Stomach smooth muscle (tissue), 2 donors: ENCODE data around the gene IL1RAPL2.

Source experiments
- H3K27ac ChIP-seq: one replicate; pipeline ENCODE4 v1.7.0; 2013; ENCODE audit warnings: mild to moderate bottlenecking, low read length, inconsistent platforms
- H3K27me3 ChIP-seq, 2 donors: one replicate each; pipeline ENCODE4 v1.7.0; 2013; ENCODE audit warnings: low read length in 2 of 2; ENCODE audit not compliant: insufficient read depth in 2 of 2, control insufficient read depth in 1 of 2
- H3K36me3 ChIP-seq, 2 donors: one replicate each; pipeline ENCODE4 v1.7.0; 2013; ENCODE audit warnings: low read length in 2 of 2; ENCODE audit not compliant: control insufficient read depth in 2 of 2, insufficient read depth in 2 of 2
- H3K4me1 ChIP-seq: one replicate; pipeline ENCODE4 v1.7.0; 2013; ENCODE audit warnings: low read length; ENCODE audit not compliant: control insufficient read depth, insufficient read depth
- H3K4me3 ChIP-seq, 2 donors: one replicate each; pipeline ENCODE4 v1.7.0; 2013; ENCODE audit warnings: low read length in 2 of 2
- H3K9ac ChIP-seq, 2 donors: one replicate each; pipeline ENCODE4 v1.7.0; 2013; ENCODE audit warnings: low read length in 2 of 2, mild to moderate bottlenecking in 1 of 2
- H3K9me3 ChIP-seq, 2 donors: one replicate each; pipeline ENCODE4 v1.7.0; 2013; ENCODE audit warnings: low read length in 2 of 2; ENCODE audit not compliant: control insufficient read depth in 2 of 2
- donor health status: healthy.
- donor health status: Pancreatic carcinoma.

The IL1RAPL2 gene

DNA sequence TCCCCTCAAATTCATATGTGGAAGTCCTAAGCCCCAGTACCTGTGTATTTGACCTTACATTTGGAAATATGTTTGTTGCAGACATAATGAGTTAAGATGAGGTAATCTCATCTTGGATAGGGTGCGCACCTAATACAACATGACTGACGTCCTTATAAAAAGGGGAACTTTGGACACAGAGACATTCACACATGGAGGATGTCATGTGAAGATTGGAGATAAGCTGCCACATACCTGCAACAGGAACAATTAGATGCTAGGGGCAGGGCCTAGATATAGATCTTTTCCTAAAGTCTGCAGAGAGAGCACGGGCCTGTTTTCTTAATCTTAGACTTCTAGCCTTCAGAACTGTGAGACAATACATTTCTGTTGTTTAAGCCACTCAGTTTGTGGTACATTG lies 162.5 kb downstream of the IL1RAPL2 start:
- no peaks in the 10 kb centered on the region for H3K9me3 ChIP-seq
- no peak overlapping the region for H3K4me3 ChIP-seq
- no peaks in the 10 kb centered on the region for H3K36me3 ChIP-seq
- H3K4me1 ChIP-seq, result no peaks in the 10 kb centered on the region
- no peak overlapping the region for H3K9ac ChIP-seq
- H3K27ac ChIP-seq, result no peak overlapping the region
- H3K27me3 ChIP-seq, result no peaks in the 10 kb centered on the region

DNA sequence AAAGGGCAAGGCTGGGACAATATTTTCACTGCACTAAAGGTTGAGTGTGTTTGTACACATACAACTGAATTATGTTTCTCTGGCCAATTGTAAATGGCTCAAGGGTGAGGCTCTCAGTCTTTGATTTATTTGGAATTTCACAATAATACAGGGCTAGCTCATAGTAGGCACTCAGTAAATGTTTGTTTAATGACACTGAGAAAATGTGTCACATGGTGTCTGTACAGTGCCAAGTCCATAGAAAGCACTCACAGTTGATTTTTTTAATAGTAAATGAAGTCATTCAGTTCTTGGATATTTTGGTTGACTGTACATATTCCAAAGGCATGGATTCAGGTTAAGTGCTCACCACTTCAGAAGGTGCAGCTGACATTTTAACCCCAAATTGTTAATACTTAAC lies 176.4 kb downstream of the IL1RAPL2 start:
- Histone ChIP-seq H3K9me3 (no peaks in the 10 kb centered on the region), H3K9ac (no peak overlapping the region), H3K4me1 (no peaks in the 10 kb centered on the region), H3K36me3 (no peaks in the 10 kb centered on the region), H3K27ac (no peak overlapping the region), H3K4me3 (no peak overlapping the region), H3K27me3 (no peaks in the 10 kb centered on the region)

DNA sequence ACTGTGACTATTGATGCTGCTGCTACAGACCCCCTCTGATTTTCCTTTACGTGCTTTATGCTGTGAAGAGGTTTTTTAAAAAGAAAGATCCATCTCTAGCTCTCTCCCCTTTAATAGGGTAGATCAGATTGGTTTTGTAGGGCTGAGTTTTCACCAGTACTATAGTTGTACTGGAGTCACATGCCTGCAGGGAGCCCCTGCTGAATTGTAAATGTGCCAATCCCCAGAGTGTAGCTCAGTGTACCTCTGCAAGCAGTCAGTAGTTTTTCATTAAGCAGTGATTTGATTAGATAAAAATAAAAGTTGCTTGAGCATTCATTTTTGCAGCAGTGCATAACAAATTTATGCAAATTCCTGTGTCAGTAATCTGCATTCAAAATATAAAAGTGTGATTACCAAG lies 179.2 kb downstream of the IL1RAPL2 start:
- H3K4me1 ChIP-seq, result no peaks in the 10 kb centered on the region
- H3K36me3 ChIP-seq, result no peaks in the 10 kb centered on the region
- H3K4me3 ChIP-seq, result no peak overlapping the region
- no peaks in the 10 kb centered on the region for H3K9me3 ChIP-seq
- H3K9ac ChIP-seq, result no peak overlapping the region
- H3K27ac ChIP-seq, result no peak overlapping the region
- H3K27me3 ChIP-seq, result no peaks in the 10 kb centered on the region

DNA sequence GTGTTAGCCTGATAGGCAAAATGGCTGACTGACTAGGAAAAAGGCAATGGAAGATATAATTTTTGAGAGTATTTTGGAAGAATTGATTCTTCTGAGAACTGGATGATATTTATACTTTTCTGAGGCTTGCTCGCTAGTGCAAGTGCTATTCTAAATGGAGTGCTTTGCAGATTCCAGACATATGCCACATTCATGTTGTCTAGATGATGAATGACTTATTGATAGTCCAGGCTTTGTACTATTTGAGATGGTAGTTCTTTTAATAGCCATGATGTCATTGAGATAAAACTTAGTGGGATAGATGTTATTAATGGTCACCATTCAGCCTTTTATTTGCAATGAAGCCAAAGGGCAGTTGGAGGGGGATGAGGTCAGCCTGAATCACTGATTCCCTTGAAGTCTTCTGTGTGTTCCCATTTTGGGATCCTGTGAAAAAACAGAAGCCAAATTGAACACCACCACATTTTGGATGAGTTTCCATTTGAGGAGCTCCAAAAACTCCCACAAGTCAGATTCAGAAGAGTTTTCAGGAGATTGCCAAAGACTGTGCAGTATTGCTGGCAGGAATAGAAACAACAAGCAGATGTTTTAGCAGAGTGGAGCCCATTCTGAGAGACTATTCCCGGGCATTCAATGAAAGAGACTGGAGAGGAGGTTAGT lies 184.1 kb downstream of the IL1RAPL2 start:
- Histone ChIP-seq H3K9ac (no peak overlapping the region), H3K27me3 (peaks cover 0 to 2% of the 10 kb centered on the region in 2 donors), H3K9me3 (no peaks in the 10 kb centered on the region), H3K36me3 (no peaks in the 10 kb centered on the region), H3K27ac (no peak overlapping the region), H3K4me3 (no peak overlapping the region), H3K4me1 (no peaks in the 10 kb centered on the region)

DNA sequence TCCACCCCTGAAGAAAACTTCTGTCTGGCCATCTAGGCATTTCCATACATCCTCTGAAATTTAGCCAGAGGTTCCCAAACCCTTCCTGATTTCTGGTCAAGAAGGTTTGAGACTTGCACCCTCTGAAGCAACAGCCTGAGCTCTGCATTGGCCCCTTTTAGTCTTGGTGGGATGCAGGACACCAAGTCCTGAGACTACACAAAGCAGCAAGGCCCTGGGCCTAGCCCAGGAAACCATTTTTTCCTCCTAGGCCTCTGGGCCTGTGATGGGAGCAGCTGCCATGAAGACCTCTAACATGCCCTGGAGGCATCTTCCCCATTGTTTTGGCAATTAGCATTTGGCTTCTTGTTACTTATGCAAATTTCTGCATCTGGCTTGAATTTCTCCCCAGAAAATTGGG lies 196.6 kb downstream of the IL1RAPL2 start:
- H3K4me3 ChIP-seq, result no peak overlapping the region
- H3K9me3 ChIP-seq, result peaks cover 0 to 3% of the 10 kb centered on the region in 2 donors

DNA sequence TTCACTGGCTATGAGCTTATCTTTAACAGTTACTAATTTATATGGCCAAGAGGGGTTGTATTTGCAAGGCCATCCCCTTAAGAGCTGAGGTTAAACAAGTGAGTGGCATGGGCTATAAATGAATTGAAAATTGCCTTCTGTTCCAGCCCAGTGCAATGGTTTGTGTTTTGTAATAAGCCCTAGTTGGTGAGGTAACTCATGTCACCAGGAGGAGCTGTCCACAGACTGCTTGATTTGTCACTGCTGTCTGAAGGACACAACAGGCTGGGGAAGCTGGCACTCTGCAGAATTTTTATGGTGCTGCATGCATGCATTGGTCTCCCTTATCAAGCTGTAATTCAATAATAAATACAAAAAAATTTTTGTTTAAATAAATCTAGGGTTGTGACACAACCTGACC lies 223.8 kb downstream of the IL1RAPL2 start:
- Histone ChIP-seq H3K27me3 (peaks cover 0 to 2% of the 10 kb centered on the region in 2 donors), H3K27ac (no peak overlapping the region), H3K9ac (no peak overlapping the region), H3K4me1 (no peaks in the 10 kb centered on the region), H3K9me3 (no peaks in the 10 kb centered on the region), H3K36me3 (no peaks in the 10 kb centered on the region), H3K4me3 (no peak overlapping the region)

More for the DNA sequence above, 196.6 kb downstream of the IL1RAPL2 start:
- Histone ChIP-seq H3K9ac (no peak overlapping the region), H3K36me3 (no peaks in the 10 kb centered on the region), H3K4me1 (no peaks in the 10 kb centered on the region), H3K27ac (no peak overlapping the region), H3K27me3 (no peaks in the 10 kb centered on the region)

DNA sequence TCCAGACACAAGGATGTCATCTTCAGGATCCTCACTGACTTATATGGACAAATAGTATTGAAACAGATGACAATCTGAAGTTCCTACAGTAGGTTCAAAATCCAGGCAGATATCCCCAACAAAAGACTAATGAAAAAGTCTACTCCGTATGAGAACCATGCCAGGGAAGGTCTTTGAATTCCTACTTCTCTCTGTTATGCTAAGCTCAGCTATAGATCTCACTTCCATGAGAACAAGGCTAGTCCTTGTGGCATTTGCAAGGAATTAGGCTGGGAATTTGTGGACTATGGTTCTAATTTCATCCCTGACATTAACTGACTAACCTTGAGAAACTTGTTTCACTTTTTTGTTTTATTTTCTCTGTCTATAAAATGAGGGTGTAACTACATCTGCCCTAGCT lies 229.8 kb downstream of the IL1RAPL2 start:
- no peak overlapping the region for H3K4me3 ChIP-seq
- H3K27ac ChIP-seq, result no peak overlapping the region
- peaks cover 0 to 2% of the 10 kb centered on the region in 2 donors for H3K27me3 ChIP-seq
- no peaks in the 10 kb centered on the region for H3K36me3 ChIP-seq
- H3K4me1 ChIP-seq, result no peaks in the 10 kb centered on the region
- no peak overlapping the region for H3K9ac ChIP-seq
- H3K9me3 ChIP-seq, result no peaks in the 10 kb centered on the region

DNA sequence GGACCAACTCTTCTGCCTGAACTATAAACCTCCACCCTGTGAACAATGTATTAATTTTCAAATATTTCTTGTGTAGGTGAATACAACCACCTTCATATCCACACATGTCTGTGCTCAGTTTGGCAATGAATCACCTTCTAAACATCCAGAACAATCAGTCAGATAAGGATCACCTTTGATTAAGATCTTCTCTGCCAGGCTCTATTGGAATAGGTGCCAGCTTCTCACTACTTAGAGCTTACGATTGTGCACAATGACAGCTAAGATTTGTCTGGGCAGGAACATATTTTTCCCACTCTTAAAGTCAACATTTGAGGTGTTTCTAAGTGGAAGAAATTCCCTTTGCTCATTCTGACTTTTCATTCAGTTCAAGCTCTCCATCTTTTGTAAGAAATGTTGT lies 237.2 kb downstream of the IL1RAPL2 start:
- H3K27me3 ChIP-seq, result peaks cover 0 to 7% of the 10 kb centered on the region in 2 donors
- H3K27ac ChIP-seq, result no peak overlapping the region
- H3K36me3 ChIP-seq, result no peaks in the 10 kb centered on the region
- H3K4me3 ChIP-seq, result no peak overlapping the region
- no peak overlapping the region for H3K9ac ChIP-seq
- H3K4me1 ChIP-seq, result no peaks in the 10 kb centered on the region
- H3K9me3 ChIP-seq, result no peaks in the 10 kb centered on the region

DNA sequence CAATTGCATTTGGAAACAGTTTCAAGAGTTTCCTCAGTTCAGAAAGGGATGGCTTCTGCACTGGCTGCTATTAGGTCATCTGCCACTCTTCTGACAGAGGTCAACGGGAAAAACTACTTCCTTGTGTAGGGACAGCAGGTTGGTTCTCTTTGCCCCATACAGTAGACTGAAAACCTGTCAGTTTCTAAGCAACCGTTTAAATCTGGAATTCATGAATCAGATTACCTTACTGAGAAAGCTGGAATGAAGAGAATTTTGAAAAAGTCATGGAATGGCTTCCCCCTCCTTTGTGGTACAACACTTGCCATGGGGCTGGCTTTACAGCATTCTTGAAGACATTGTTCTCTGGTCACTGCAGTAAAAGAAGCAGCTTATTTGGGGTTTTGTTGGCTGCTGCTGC lies 240.3 kb downstream of the IL1RAPL2 start:
- Histone ChIP-seq H3K9me3 (peaks cover 0 to 4% of the 10 kb centered on the region in 2 donors), H3K27ac (no peak overlapping the region), H3K9ac (no peak overlapping the region), H3K36me3 (no peaks in the 10 kb centered on the region), H3K4me3 (no peak overlapping the region), H3K4me1 (no peaks in the 10 kb centered on the region), H3K27me3 (peaks cover 0 to 9% of the 10 kb centered on the region in 2 donors)

DNA sequence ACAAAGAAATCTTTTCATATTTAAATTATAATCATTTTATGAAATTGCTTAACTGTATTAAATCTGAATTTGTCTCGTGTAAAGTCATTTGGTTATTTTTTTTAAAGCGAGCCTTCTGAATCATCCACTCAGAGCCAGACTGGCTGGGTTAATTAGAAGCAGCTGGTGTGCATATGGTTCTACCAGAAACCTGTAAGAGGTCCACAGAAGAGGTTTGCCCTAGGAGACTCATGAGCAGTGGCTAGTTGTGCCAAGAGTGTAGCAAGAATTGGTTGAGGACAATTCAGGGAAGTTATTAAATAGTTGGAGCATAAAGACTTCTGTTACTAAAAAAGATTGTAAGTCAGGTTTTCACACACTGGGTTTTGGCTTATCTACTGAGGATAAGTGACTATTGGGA lies 267.4 kb downstream of the IL1RAPL2 start:
- no peaks in the 10 kb centered on the region for H3K36me3 ChIP-seq
- no peaks in the 10 kb centered on the region for H3K27me3 ChIP-seq
- no peaks in the 10 kb centered on the region for H3K4me1 ChIP-seq
- no peak overlapping the region for H3K27ac ChIP-seq
- no peak overlapping the region for H3K9ac ChIP-seq
- H3K9me3 ChIP-seq, result no peaks in the 10 kb centered on the region
- no peak overlapping the region for H3K4me3 ChIP-seq

DNA sequence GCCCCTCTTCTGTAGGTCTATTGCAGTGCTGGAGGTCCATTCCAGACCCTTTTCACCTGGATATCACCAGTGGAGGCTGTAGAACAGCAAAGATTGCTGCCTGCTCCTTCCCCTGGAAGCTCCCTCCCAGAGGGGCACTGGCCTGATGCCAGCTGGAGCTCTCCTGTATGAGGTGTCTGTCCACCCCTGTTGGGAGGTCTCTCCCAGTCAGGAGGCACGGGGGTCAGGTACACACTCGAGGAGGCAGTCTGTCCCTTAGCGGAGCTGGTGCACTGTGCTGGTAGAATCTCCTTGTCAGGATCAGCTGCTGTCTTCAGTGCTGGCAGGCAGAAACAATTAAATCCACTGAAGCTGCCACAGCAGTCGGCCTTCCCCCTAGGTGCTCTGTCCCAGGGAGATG lies 276.6 kb downstream of the IL1RAPL2 start:
- H3K27me3 ChIP-seq, result peaks cover 0 to 3% of the 10 kb centered on the region in 2 donors
- H3K4me1 ChIP-seq, result no peaks in the 10 kb centered on the region
- no peak overlapping the region for H3K9ac ChIP-seq
- H3K36me3 ChIP-seq, result no peaks in the 10 kb centered on the region
- H3K27ac ChIP-seq, result no peak overlapping the region
- H3K4me3 ChIP-seq, result no peak overlapping the region
- H3K9me3 ChIP-seq, result no peaks in the 10 kb centered on the region
